ENCODE measurements around the gene DUSP22.

The DUSP22 gene

DNA sequence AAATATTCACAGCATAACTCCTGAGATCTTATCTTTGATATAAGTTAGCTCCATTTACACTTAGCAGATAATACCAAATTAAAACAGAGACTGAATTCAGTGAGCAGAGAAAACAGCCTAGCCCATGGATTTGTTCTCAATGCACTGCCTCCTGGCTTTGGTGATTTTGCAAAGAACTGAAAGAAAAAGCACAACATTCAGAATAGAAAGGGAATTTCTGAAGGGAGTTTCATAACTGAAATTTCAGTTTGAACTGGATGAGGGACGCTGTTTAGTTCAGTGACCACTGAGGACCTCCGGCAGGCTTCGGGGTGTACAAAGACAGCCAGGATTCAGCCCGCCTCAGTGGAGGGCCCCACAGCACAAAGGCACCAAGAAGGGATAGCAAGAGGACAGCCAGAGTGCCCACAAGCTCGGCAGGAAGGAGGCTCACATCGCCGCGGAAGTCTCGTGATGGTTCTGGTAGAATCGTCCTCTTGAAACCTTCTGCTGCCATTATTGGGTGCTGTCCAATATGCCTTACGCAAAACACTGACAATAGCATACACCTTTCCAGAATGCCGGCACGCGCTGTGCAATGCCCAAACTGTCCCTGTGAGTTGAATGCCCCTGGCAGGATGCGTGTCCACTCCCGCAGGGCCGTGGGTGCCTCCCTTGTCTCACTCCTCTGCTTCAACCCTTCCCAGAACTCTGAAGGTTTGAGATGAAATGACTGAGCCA, 89.6 kb downstream of the DUSP22 start:
- no peak for DNase-seq

GRCh38 chr6:382883-383810, 90.9 kb downstream of the DUSP22 start:
- no peak for DNase-seq

GRCh38 chr6:383856-384255, 91.6 kb downstream of the DUSP22 start:
- DNase-seq, result no peak

DNA sequence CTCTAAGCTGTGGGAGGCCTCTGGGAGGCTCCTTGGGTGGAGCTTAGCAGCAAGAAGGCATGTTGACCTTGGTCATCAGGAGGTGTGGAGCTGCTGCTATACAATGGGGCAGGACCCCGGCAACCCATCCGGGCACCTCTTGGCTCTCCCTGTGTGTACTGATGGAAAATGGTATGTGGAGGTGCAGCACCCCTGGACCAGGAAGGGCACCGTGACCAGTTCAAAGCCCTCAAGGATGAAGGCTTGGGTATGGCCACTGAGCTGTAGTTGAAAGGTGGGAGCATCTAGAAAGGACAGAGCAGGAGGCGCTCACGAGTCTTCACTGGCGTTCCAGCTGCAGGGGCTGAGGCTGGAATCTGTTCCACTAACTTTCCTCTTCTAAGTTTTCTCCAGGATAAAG, 92.6 kb downstream of the DUSP22 start:
- DNase-seq, result no peak

GRCh38 chr6:385614-386013, 93.3 kb downstream of the DUSP22 start:
- DNase-seq, result no peak

DNA sequence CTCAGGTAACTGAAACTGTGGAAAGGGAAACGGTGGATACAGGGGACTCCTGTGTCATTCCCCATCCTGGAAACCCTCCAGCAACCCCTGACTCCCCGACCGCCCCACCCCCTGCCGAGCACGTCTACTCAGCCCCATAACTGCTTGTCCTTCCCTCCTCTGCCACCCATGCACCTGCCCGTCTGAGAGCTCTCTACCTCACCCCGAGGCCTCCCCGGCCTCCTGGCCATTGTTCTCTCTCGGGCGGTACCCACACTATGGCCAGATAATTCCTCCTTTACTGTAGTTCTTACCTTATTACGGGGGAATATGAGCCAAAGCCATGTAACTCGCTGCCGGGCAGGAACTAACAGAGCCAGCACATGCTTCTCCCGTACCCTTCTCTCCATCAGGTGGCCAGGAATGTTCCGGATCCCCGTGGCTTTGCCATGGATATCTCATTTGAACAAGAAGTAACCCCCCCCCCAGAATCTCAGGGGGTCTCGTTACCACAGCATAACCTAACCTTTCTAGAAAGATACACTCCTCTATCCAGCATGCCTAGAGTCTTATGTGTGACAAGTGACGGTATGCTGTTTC, 94.5 kb downstream of the DUSP22 start:
- DNase-seq, result no peak

DNA sequence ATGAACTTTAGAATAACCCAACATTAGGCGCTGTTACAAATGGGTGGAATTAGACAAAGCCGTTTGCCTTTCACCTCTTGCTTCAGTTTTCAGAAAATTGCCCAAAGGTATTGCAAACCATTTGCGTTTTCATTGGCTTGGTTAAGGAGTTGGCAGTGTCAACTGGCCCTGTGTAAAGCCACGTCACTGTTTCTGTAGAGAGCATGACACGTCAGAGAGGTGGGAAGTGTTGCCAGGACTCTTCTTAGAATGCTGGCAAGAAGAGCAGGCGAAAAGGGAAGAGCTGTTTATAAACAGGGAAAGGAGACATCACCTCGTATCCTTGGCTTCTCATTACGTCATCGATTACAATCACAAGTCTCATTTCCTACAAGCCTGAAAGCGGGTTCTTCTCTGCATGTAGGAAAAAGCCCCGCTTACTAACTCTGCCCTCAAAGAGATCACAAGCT, 95.0 kb downstream of the DUSP22 start:
- DNase-seq, result no peak

- DNase-seq, result no peak
Observed at GRCh38 chr6:388202-388903, 96.1 kb downstream of the DUSP22 start.

GRCh38 chr6:389143-389542, 96.9 kb downstream of the DUSP22 start:
- no peak for DNase-seq

DNA sequence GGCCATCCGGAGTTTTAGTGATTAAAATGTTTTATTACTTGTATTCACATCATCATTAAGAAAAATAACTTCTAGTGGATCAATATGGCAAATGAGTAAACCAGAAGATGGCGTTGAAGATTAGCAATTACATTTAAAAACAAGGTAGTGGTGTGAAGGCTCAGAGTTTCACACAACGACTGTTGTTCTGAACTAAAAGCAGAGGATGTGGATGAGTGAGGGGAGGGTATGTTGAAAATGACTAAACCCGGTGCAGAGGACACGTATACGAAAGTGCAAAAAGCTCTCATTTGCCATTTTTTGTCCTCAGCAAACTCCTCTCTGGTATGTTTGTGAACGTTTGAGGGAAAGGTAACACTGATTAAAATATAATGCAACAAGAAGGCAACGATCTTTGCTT, 97.3 kb downstream of the DUSP22 start:
- no peak for DNase-seq

GRCh38 chr6:390914-391558, 98.7 kb downstream of the DUSP22 start:
- peak; percentile 82 to 84 for DNase-seq

DNA sequence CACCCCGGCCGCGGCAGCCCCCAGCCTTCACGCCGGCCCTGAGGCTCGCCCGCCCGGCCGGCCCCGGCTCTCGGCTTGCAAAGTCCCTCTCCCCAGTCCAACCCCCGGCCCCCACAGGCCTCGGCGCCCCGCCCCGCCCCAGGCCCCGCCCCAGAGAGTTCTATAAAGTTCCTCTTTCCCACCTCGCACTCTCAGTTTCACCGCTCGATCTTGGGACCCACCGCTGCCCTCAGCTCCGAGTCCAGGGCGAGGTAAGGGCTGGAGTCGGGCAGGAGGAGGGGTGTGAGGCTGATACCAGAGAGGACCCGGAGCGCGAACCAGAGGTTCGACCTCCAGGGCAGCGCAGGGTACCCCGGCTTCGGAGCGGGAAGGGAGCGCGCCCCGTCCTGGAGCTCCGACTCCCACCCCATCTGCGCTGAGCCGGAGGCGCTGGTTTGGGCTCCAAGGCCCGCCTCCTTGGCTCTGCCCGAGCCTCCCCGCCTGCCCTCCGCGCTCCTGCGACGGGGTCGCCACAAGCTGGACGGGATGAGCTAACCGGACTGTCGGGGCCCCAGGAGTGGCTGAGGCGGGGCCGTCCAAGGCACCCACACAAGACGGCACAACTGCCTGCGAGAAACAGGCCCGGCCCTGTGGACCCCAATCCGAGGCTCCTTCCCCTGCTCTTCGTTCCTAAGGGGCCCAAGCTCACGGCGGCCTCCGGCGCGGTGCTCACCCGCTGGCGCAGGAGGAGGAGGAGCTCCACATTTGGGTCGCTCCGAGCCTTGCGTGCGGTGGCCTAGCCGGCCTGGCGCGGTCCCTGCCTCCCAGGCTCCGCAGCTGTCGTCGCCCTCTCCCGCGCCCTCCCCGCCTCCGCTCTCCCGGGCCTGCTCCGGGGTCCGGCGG, 99.5 kb downstream of the DUSP22 start, which contains the start of gene IRF4:
Gene IRF4, plus strand, starts transcription at position 194 of the 882 bp plus-strand sequence. CDS start 1,401 bp downstream, outside the sequence.
- DNase-seq, result peak; percentile 87

DNA sequence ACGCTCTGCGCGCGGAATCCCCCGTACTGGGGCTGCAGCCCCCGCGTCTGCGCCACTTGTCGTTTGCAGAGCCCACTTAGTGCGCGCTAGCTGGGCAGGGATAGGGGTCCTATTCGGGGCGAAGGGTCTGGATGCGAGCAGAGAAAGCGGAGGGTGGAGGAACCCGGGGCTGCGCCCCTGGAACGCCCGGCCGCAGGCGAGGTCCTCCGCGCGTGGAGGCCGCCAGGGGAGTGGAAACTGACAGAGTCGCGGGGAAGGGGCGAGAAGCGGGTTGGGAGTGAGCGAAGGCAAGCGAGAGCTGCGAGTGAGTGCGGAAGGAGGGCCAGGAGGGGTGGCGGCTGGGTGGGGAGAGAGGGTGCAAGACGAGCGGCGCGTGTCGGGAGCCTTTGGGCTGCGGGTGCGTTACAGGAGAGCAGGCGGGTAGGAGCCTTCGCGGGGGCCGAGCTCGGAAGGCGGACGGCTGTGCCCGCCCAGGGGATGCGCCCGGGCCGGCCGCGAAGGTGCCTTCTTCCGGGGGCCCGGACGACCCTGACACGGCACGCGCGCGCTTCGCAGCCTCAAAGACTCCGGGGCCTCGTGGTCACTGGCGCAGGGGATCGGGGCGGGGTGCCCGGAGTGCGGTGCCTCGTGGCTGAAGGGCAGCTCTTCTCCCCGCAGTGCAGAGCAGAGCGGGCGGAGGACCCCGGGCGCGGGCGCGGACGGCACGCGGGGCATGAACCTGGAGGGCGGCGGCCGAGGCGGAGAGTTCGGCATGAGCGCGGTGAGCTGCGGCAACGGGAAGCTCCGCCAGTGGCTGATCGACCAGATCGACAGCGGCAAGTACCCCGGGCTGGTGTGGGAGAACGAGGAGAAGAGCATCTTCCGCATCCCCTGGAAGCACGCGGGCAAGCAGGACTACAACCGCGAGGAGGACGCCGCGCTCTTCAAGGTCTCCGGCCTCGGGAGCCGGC, 100.4 kb downstream of the DUSP22 start:
- peak; percentile 54 to 59 for DNase-seq

GRCh38 chr6:393391-394221, 101.3 kb downstream of the DUSP22 start:
- DNase-seq, result peak; percentile 58 to 61

DNA sequence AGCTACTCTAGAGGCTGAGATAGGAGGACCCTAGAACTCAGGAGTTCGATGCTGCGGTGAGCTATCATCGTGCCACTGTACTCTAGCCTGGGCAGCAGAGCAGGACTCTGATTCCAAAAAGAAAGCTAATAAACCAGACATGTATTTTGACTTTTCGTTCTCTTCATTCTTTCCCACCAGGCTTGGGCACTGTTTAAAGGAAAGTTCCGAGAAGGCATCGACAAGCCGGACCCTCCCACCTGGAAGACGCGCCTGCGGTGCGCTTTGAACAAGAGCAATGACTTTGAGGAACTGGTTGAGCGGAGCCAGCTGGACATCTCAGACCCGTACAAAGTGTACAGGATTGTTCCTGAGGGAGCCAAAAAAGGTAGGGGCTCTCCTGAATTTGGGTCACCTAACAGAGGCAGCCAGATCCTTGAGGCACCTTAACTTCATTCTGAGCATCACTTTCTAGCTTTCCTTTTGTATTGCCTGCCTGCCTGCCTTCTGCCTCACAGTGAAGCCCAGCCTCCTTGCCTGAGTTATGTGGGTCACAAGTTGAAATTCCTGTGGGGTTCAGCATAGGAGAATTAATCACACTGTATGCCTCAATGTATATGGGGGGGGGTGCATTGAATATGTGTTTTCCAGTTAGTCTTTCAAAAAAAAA, 102.5 kb downstream of the DUSP22 start:
- DNase-seq, result peak; percentile 19 to 28

GRCh38 chr6:395432-396125, 103.3 kb downstream of the DUSP22 start:
- peak in 1 of 2 experiments; percentile 22 for DNase-seq

DNA sequence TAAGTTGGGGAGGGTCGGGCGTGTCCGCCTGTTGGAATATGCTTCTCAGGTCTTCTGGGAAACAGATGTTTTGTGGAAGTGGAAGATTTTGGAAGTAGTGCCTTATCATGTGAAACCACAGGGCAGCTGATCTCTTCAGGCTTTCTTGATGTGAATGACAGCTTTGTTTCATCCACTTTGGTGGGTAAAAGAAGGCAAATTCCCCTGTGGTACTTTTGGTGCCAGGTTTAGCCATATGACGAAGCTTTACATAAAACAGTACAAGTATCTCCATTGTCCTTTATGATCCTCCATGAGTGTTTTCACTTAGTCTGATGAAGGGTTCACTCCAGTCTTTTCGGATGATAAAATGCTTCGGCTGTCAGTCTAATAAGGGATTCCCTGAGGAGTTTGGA, 103.8 kb downstream of the DUSP22 start:
- DNase-seq, result no peak

GRCh38 chr6:397056-397455, 104.8 kb downstream of the DUSP22 start:
- DNase-seq, result peak in 1 of 2 experiments; percentile 25
